Uterus (tissue), 2 donors: Measurements from ENCODE around the gene GRIA1.

Source experiments
- CTCF ChIP-seq, 4 experiments: fragments of 200-600 bp in 2 of 4; fragments of 450-650 bp in 2 of 4; sonication (generic) in 2 of 4; IDR thresholded peaks; one replicate each; pipeline ENCODE4 v1.5.1; 2016 to 2019; ENCODE audit warnings: antibody characterized with exemption in 4 of 4, mild to moderate bottlenecking in 2 of 4, moderate library complexity in 1 of 4
- POLR2A ChIP-seq, 2 donors: fragments of 450-650 bp; IDR thresholded peaks; one replicate each; pipeline ENCODE4 v1.6.1; 2016; ENCODE audit warnings: antibody characterized with exemption in 2 of 2, mild to moderate bottlenecking in 1 of 2, moderate library complexity in 1 of 2

- TF ChIP-seq CTCF (IDR thresholded peaks at IDR 0.05) (no peak), POLR2A (IDR thresholded peaks at IDR 0.05) (no peak)
These were observed 260.8 kb downstream of the GRIA1 start for GRCh38 chr5:153751251-153751650.
